SK-N-SH treated with all-trans-retinoic acid at 6 μM for 48 hours (cell line): ENCODE data around the gene GPR137C.

ENCODE experiments used
- ARNTL ChIP-seq: fragments of 450-650 bp; formaldehyde crosslinking; IDR thresholded peaks from 2 replicates; pipeline ENCODE4 v1.5.0; 2020; ENCODE audit warnings: low read depth, mild to moderate bottlenecking, moderate library complexity, borderline replicate concordance
- BACH2 ChIP-seq: fragments of 250-450 bp; sonication (Bioruptor Pico); IDR thresholded peaks from 2 replicates; pipeline ENCODE4 v1.9.0; 2021; ENCODE audit warnings: mild to moderate bottlenecking, borderline replicate concordance
- CSDC2 ChIP-seq: fragments of 250-450 bp; sonication (Bioruptor Pico); IDR thresholded peaks from 2 replicates; pipeline ENCODE4 v1.5.0; 2020; ENCODE audit warnings: mild to moderate bottlenecking, moderate library complexity
- ISL1 ChIP-seq: fragments of 250-450 bp; sonication (Bioruptor Pico); IDR thresholded peaks from 2 replicates; pipeline ENCODE4 v2.1.2; 2022; ENCODE audit warnings: mild to moderate bottlenecking, moderate library complexity
- PATZ1 ChIP-seq: fragments of 250-450 bp; sonication (Bioruptor Pico); IDR thresholded peaks from 2 replicates; pipeline ENCODE4 v1.8.0; 2020; ENCODE audit warnings: mild to moderate bottlenecking, moderate library complexity, borderline replicate concordance
- RARB ChIP-seq: fragments of 250-450 bp; sonication (Bioruptor Pico); IDR thresholded peaks from 2 replicates; pipeline ENCODE4 v1.8.0; 2021; ENCODE audit warnings: mild to moderate bottlenecking, moderate library complexity
- TCF4 ChIP-seq: fragments of 250-450 bp; sonication (Bioruptor Pico); IDR thresholded peaks from 2 replicates; pipeline ENCODE4 v1.8.0; 2021; ENCODE audit warnings: mild to moderate bottlenecking, moderate library complexity, borderline replicate concordance
- ZFP3 ChIP-seq: fragments of 250-450 bp; sonication (Bioruptor Pico); IDR thresholded peaks from 2 replicates; pipeline ENCODE4 v1.5.0; 2020; ENCODE audit warnings: mild to moderate bottlenecking, moderate library complexity
- ZFP30 ChIP-seq: fragments of 450-650 bp; formaldehyde crosslinking; IDR thresholded peaks from 2 replicates; pipeline ENCODE4 v1.5.0; 2022; ENCODE audit warnings: mild to moderate bottlenecking, moderate library complexity
- TF ChIP-seq, protein P1 (sequence below): fragments of 250-450 bp; sonication (Bioruptor Pico); IDR thresholded peaks from 2 replicates; pipeline ENCODE4 v1.5.0; 2020; ENCODE audit warnings: mild to moderate bottlenecking, moderate library complexity
- TF ChIP-seq, protein P2 (sequence below): fragments of 250-450 bp; sonication (Bioruptor Pico); IDR thresholded peaks from 2 replicates; pipeline ENCODE4 v1.5.1; 2021; ENCODE audit warnings: mild to moderate bottlenecking, moderate library complexity

DNA sequence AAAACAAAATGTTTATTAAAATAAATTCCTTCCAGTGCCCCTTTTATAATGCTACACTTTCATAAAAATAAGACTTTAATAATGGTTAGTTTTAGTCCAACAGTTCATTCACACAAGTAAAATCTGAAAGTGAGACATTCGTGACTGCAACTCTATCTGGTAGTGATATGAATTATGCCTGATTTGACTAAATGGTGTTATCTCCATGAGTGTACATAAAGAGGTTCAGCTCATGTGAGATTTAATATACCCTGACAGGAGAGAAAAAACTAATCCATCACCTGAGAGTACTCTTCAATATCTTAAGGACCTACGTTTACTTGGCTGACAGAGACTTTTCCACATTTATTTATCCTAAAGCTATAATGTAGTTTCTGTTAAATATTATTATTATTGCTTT, 108.7 kb downstream of the GPR137C start:
- TF ChIP-seq PATZ1 (CRISPR knock-in tag) (no peak), ZFP30 (no peak), TCF4 (CRISPR knock-in tag) (no peak), ARNTL (CRISPR knock-in tag) (no peak), ISL1 (CRISPR knock-in tag) (no peak), ZFP3 (no peak), BACH2 (no peak), CSDC2 (CRISPR knock-in tag) (no peak), RARB (CRISPR knock-in tag) (no peak)
- TF ChIP-seq, protein P1, sequence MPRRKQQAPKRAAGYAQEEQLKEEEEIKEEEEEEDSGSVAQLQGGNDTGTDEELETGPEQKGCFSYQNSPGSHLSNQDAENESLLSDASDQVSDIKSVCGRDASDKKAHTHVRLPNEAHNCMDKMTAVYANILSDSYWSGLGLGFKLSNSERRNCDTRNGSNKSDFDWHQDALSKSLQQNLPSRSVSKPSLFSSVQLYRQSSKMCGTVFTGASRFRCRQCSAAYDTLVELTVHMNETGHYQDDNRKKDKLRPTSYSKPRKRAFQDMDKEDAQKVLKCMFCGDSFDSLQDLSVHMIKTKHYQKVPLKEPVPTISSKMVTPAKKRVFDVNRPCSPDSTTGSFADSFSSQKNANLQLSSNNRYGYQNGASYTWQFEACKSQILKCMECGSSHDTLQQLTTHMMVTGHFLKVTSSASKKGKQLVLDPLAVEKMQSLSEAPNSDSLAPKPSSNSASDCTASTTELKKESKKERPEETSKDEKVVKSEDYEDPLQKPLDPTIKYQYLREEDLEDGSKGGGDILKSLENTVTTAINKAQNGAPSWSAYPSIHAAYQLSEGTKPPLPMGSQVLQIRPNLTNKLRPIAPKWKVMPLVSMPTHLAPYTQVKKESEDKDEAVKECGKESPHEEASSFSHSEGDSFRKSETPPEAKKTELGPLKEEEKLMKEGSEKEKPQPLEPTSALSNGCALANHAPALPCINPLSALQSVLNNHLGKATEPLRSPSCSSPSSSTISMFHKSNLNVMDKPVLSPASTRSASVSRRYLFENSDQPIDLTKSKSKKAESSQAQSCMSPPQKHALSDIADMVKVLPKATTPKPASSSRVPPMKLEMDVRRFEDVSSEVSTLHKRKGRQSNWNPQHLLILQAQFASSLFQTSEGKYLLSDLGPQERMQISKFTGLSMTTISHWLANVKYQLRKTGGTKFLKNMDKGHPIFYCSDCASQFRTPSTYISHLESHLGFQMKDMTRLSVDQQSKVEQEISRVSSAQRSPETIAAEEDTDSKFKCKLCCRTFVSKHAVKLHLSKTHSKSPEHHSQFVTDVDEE (CRISPR knock-in tag), result no peak
- TF ChIP-seq, protein P2, sequence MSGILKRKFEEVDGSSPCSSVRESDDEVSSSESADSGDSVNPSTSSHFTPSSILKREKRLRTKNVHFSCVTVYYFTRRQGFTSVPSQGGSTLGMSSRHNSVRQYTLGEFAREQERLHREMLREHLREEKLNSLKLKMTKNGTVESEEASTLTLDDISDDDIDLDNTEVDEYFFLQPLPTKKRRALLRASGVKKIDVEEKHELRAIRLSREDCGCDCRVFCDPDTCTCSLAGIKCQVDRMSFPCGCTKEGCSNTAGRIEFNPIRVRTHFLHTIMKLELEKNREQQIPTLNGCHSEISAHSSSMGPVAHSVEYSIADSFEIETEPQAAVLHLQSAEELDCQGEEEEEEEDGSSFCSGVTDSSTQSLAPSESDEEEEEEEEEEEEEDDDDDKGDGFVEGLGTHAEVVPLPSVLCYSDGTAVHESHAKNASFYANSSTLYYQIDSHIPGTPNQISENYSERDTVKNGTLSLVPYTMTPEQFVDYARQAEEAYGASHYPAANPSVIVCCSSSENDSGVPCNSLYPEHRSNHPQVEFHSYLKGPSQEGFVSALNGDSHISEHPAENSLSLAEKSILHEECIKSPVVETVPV (CRISPR knock-in tag), result no peak
